Pons (tissue), 1 donor: Measurements from ENCODE around the gene KCTD11.

ENCODE experiments used
- DNase-seq: peaks from one replicate; pipeline ENCODE4 v3.0.0-alpha.2; 2016; ENCODE audit warnings: low spot score

The KCTD11 gene

DNA sequence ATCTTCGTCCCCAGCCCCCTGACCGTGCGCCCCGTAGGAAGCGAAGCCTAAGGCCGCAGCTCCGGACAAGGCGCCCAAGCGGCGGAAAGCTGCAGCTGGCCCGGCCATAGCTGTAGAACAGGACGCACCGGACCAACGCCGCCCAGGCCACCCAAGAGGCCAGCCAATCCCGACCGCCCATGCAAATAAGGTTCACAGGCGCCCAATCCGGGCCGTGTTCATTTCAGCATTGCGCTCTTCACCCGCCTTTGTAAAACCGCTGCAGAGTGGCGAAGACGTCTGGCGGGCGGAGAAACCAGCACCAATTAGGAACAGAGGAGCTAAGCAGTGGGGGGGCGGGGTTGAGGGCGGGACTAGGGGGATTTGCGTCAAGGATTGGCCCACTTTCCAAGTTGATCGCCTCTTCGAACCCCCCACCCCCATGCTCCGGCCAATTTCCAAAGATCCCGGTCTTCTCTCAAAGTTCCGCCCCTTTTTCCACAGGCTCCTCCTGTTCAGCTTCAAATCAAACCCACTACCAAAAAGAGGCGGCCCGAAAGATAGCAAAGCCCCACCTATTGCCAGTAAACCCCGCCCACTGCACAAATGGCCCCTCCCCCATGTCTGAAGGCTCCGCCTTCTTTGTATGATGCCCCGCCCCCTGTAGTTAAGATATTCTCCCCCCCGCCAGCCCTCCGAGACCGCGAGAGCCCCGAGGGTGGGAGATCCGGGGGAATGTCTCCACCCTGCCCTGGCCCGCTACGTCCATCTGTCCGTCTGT is 52.2 kb downstream of the KCTD11 start, which contains the start of gene TMEM256:
Gene TMEM256, minus strand, starts transcription at position 121 of the 760 bp plus-strand sequence. Its CDS starts 13 bp downstream, at position 108.
- peak; percentile 100 for DNase-seq
